ENCODE measurements around the gene HMG20B.
A peak's percentile ranks its signal among the peaks of the same experiment; 100 is the strongest.
"Not testable (repeated sequence)": the region's sequence is repeated elsewhere in the genome, so short reads cannot be mapped to it uniquely, and the experiment has no call there.

HMG20B gene

GRCh38 chr19:3556978-3557460 is 15.7 kb upstream of the HMG20B start:
- DNase-seq: peak; percentile 45

GRCh38 chr19:3557461-3558248 is 15.1 kb upstream of the HMG20B start, which contains the start of gene MFSD12:
Gene MFSD12 (minus strand): TSS chr19:3557586. CDS start chr19:3557403, 183 bp downstream.
- peak; percentile 93 for DNase-seq

DNA sequence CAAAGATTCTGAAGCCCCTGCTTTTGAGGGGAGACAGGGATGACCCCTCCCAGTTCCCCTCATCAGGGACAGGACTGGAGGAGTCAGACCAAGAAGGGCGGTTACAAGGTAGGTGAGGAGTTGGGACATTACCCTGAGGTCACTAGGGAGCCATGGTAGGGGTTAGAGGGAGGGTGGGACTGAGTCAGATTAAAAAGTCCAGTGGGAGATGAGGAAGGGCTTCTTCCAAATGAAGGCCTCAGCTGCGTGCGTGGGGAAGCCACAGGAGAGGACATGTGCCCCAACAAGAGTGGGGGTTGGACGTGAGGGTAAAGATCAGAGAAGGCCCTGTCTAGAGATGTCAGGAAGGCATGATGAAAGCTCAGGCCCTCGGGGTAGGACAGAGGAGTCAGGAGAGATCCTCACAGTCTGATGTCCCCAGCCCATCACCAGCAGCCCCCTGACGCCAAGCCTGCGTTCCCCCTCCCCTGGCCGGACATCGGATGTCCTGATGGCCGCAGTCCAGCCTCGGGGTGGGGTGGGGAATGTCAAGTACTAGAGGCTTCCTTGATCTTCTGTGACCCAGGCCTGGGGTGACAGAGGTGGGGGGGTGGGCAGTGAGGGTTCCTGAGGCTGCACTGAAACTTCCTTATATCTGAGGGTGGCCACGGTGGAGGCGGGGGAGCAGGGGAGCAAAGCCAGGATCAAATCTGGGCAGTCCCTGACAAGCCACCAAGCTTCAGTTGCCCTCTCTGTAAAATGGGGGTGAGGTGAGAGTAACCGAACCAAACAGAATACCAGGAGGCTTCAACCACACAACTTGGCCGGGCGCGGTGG is 8.8 kb upstream of the HMG20B start:
- no peak for DNase-seq

DNA sequence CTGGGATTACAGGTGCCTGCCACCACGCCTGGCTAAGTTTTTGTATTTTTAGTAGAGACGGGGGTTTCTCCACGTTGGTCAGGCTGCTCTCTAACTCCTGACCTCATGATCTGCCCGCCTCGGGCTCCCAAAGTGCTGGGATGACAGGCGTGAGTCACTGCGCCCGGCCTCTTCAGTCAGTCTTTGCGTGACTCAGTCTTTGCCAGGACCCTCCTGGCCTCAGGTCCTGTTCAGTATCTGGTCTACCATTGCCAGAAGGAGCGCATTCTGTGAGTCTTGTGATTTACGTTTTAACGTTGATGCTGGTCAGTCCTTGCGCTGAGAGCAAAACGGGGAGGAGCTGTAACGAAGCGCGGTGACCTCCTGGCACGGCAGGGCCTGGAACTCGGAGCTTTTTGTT is 7.6 kb upstream of the HMG20B start:
- DNase-seq: no peak

DNA sequence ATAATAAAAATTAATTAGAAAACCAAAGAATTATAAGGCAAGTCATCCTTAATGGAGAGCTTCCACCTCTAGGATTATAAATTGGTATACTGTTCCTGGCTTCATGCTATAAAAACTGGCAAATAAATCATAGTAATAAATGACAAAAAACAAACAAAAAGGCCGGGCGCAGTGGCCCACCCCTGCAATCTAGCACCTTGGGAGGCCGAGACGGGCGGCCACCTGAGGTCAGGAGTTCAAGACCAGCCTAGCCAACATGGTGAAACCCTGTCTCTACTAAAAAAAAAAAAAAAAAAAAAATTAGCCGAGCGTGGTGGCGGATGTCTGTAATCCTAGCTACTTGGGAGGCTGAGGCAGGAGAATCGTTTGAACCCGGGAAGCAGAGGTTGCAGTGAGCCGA is 2.7 kb upstream of the HMG20B start:
- not testable (repeated sequence) for DNase-seq

DNA sequence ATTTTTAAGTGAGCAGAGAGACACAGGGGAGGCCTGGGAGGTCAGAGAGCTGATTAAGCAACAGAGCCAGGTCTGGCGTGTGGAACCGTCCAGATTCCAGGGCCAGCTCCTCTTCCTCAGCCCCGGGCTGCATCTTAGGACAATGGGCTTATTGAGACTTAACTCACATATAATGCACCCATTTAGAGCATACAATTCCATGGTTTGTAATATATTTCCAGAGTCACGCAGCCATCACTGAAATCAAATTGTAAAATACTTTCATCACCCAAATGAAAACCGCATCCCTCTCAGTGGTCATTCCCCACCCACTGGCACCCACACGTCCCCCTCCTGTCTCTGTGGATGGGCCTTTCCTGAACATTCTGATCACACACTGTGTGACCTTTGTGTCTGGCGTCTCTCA is 2.1 kb upstream of the HMG20B start:
- DNase-seq: no peak

GRCh38 chr19:3572132-3572854 is 451 bp upstream of the HMG20B start:
- peak; percentile 100 for DNase-seq

GRCh38 chr19:3573162-3573857 is 566 bp downstream of the HMG20B start:
- DNase-seq: no peak

DNA sequence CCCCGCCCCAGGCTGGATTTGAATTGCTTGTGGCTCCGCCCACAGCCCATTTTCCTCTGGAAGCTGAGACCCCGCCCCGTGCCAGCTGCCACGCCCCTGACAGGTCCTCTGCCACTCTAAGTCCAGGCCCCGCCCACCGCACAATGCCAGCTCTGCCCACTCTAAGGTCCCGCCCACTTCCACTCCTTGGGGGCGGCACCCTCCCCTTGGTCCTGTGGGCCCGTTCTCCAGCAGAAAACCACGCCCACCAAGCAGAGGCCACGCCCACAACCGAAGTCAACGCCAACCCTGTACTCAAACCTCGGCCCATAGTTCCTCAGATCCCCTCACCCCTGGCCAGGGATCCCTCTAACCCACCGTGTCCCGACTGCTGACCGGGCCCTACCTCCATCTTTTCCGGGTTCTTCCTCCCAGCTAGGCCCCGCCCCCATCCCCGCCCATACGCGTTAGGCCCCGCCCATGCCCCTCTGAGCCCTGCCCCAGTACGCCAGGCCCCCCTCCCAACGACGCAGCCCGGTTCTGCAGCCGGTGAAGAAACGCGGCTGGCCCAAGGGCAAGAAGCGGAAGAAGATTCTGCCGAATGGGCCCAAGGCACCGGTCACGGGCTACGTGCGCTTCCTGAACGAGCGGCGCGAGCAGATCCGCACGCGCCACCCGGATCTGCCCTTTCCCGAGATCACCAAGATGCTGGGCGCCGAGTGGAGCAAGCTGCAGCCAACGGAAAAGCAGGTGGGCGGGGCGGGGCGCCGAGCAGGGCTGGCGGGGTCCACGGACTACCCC is 1.3 kb downstream of the HMG20B start:
- DNase-seq: peak; percentile 95

DNA sequence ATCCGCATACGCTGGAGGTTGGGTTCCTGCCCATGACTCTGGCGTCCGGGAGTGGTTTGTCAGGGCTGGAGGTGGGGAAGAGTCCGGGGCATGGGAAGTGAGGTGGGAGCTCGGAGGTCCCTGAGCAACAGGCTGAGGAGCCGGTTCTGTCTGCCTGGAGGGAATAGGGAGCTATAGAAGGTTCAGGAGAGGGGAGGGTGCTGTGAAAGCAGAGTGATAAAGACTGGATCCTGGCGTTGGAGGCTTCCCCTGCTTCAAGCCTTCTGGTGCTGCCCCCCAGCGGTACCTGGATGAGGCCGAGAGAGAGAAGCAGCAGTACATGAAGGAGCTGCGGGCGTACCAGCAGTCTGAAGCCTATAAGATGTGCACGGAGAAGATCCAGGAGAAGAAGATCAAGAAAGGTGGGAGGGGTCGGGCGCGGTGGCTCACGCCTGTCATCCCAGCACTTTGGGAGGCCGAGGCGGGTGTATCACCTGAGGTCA is 2.6 kb downstream of the HMG20B start:
- no peak for DNase-seq

GRCh38 chr19:3575949-3576673 is 3.4 kb downstream of the HMG20B start:
- no peak for DNase-seq

GRCh38 chr19:3576696-3577443 is 4.1 kb downstream of the HMG20B start:
- no peak for DNase-seq

GRCh38 chr19:3577723-3578344 is 5.1 kb downstream of the HMG20B start:
- DNase-seq: no peak

DNA sequence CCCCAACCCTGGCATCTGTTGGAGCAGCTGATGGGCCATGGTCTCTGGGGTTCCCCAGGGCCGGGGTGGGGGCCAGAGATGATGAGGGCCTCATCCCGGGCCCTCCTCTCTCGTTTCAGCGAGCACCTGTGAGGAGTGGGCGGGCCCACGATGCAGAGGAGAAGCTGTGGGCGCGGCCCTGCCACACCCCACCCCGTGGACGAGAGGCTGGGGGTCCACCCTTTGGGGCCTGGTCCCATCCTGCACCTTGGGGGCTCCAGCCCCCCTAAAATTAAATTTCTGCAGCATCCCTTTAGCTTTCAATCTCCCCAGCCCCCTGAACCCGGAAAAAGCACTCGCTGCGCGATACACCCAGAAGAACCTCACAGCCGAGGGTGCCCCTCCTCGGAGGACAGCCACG is 5.6 kb downstream of the HMG20B start:
- DNase-seq: no peak

- DNase-seq: peak; percentile 97
Observed at GRCh38 chr19:3580156-3580934, 7.6 kb downstream of the HMG20B start.

DNA sequence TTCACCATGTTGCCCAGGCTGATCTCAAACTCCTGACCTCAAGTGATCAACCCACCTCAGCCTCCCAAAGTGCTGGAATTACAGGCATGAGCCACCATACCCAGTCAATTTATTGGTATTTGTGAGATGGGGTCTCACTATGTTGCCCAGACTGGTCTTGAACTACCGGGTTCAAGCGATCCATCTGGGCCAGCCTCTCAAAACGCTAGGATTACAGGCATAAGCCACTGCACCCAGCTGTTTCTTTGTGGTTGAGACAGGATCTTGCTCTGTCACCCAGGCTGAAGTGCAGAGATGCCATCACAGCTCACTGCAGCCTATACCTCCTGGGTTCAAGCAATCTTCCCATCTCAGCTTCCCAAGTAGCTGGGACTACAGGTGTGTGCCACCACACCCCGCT is 9.0 kb downstream of the HMG20B start:
- DNase-seq: not testable (repeated sequence)

GRCh38 chr19:3584036-3584802 is 11.5 kb downstream of the HMG20B start:
- not testable (repeated sequence) for DNase-seq

Data from HCEC 1CT (cell line).